Coronary artery (tissue), 2 donors: ENCODE results near the gene NCOR1.
"Not testable (repeated sequence)": the region's sequence is repeated elsewhere in the genome, so short reads cannot be mapped to it uniquely, and the experiment has no call there.

ENCODE experiments used
- DNase-seq: peaks from one replicate; pipeline ENCODE4 v3.0.0-alpha.2; 2017; ENCODE audit warnings: low spot score
- H3K27ac ChIP-seq, 2 donors: fragments of 200-600 bp; sonication (generic); one replicate each; pipeline ENCODE4 v1.5.1; 2016 to 2019
- H3K4me3 ChIP-seq: fragments of 200-600 bp; sonication (generic); 2 replicates; pipeline ENCODE4 v1.5.1; 2016; ENCODE audit warnings: mild to moderate bottlenecking, moderate library complexity
- CTCF ChIP-seq: fragments of 200-600 bp; sonication (generic); IDR thresholded peaks from one replicate; pipeline ENCODE4 v1.5.1; 2019; ENCODE audit warnings: antibody characterized with exemption

The NCOR1 gene

DNA sequence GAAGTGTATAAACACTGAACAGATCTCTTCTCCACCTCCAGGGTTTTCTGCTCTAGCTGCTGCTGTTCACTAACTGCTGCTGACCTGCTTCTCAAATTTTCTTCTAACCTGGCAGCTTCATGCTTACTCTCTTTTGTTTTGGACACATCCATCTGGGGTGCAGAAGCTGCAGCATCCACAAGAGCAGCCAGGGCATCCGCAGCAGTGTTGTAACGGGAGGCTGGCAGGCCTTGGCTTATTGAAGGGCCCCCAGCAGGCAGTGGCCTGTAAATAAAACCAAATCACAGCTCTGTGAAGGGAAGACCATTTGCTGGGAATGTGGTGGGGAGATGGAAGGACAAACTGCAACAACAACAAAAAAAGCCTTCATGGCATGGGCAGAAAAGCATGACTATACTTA is 153.7 kb downstream of the NCOR1 start:
- no peak for TF ChIP-seq CTCF
- Histone ChIP-seq H3K27ac (no peak overlapping the region), H3K4me3 (no peak overlapping the region)
- DNase-seq = no peak

DNA sequence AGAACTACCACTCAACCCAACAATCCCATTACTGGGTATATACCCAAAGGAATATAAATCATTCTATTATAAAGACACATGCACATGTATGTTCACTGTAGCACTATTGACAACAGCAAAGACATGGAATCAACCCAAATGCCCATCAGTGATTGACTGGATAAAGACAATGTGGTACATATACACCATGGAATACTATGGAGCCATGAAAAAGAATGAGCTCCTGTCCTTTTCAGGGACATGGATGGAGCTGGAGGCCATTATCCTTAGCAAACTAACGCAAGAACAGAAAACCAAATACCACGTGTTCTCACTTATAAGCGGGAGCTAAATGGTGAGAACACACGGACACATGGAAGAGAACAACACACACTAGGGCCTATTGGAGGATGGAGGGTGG is 160.2 kb downstream of the NCOR1 start:
- H3K4me3 ChIP-seq, H3K27ac ChIP-seq, DNase-seq: not testable (repeated sequence)

DNA sequence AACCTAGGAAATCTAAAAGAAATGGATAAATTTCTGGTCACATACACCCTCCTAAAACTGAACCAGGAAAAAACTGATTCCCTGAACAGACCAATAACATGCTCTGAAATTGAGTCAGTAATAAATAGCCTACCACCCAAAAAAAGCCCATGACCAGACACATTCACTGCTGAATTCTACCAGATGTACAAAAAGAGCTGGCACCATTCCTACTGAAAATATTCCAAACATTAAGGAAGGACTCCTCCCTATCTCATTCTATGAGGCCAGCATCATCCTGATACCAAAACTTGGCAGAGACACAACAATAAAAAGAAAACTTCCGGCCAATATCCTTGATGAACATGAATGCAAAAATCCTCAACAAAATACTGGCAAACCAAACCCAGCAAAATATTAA is 162.8 kb downstream of the NCOR1 start:
- H3K4me3 ChIP-seq = no peak overlapping the region
- TF ChIP-seq CTCF = no peak
- H3K27ac ChIP-seq = no peak overlapping the region
- no peak for DNase-seq

- Histone ChIP-seq H3K4me3 (no peak overlapping the region), H3K27ac (no peak overlapping the region)
- TF ChIP-seq CTCF = no peak
- DNase-seq = no peak
Measured at GRCh38 chr17:16050844-16051243, 164.5 kb downstream of the NCOR1 start.

DNA sequence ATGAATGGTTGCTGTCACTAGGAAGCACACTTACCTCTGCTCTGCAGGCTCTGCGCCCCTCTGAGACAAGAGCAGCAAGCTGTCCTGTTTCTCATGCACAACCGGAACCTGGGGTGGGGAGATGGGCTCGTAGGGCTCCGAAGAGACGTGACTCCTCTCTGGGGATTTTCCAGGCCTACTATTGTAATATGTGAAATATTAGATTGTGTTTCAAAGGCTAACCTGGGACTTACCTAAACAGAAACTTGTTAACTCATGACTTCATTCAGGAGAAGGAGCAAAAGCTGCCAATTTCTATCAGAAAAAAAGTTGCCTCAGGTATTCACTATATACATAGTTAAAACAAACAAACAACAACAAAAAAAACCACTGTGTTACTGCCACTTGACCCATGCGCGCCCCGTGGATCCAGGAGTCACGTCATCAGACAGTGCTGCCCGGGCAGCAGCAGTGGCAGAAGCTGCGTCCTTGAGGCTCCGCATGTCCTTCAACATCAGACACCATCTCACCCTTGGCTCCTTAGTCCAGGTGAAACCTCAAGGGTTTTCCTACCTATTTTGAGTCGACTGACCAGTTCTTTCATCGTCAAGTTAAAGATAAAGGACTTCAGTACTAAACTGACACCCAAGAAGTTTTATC is 166.4 kb downstream of the NCOR1 start:
- DNase-seq = no peak
- H3K27ac ChIP-seq = no peak overlapping the region
- no peak for TF ChIP-seq CTCF
- no peak overlapping the region for H3K4me3 ChIP-seq

DNA sequence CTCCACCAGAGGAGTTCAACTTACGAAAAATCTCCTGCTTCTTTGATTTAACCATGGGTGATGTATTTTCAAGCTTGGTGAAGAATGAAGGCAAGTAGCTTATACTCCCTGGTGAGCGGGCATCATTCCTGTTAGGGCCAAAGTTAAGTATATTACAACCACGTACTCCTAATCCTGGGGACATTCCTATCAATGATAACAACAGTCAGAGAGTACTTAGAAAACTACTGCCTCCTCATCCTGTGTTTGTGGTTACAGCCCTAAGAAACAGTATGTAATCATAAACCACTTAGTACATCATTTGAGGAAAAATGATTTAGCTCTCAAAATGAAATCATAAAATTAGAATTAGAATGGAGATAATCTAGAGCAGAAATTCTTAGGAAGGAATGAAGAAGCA is 168.4 kb downstream of the NCOR1 start:
- Histone ChIP-seq H3K4me3 (no peak overlapping the region), H3K27ac (no peak overlapping the region)
- no peak for TF ChIP-seq CTCF
- DNase-seq = no peak

DNA sequence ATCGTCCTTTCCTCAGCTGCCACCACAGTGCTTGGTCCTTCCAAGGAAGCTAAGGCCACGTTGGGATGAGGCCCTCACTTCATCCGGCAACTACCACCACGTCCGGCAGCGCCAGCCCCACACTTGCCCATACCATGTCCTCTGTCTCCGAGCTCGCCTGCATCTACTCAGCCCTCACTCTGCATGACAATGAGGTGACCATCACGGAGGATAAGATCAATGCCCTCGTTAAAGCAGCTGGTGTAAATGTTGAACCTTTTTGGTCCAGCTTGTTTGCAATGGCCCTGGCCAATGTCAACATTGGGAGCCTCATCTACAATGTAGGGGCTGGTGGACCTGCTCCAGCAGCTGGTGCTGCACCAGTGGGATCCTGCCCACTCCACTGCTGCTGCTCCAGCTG is 170.8 kb downstream of the NCOR1 start:
- Histone ChIP-seq H3K27ac (no peak overlapping the region), H3K4me3 (no peak overlapping the region)
- DNase-seq = no peak
- no peak for TF ChIP-seq CTCF
